GM19395 (cell line): Measurements from ENCODE around the gene TAC4.
A peak's percentile ranks its signal among the peaks of the same experiment; 100 is the strongest.

Experiments
- ATAC-seq: cut with Tn5 transposase; IDR thresholded peaks from one replicate; pipeline ENCODE4 v1.9.1; 2021; ENCODE audit warnings: mild to moderate bottlenecking, moderate library complexity; ENCODE audit not compliant: unreplicated experiment

Gene TAC4

DNA sequence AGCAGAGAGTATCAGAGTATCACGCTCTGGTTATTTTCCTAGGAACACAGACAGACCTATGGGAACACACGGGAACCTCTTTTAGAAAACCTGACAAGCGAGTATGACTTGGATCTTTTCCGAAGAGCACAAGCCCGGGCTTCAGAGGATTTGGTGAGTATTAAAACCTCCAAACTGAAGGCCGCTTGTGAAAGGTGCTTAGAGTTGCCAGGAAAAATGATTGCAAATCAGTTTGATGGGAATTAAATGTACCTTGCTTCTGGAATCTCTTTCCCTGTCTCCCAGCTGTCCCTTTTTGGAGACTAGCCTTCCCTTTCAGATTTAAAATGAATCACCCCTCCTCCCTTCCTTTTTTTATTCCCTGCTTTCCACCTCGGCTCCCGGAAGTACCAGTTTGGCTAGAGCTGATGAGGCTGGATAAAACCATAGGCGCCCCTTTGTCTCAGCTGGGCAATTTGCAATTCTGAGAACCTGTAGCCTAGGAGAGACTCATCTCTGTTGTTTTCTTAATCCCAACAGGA is 32.0 kb downstream of the TAC4 start:
- ATAC-seq, result no peak

DNA sequence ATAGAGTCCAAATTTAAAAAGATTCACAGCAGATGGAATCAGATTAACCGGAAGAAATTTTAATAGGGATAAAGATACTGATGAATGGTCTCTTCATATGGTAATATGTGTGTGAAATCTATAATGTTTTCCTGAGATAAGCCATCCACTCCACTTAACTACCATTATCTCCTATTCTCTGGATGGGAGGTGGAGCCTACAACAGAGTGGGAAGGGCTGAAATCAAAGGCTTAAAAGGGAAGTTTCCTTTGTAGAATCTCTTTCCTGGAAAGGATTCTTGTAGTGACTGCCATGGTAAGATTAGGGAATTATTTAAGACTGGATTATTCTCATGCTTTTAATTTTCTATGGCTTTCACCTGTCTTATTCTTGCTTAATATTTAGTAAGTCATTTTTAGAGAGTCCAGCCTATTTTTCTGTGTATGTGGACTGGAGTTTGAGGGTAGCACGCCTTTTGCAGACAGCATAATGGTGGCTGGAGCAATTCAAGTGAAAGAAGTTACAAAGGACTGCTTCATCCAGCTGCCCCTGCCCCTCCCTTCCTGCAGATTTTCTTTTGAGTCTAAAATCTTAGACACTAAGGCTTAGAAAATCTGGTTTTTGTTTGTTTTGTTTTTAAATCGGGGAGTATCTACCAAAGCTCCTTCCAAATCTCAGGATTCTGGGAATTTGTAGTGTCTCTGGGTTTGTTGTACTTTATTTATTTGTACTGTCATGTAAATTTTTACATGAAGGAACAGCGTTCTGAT is 32.9 kb downstream of the TAC4 start:
- no peak for ATAC-seq

DNA sequence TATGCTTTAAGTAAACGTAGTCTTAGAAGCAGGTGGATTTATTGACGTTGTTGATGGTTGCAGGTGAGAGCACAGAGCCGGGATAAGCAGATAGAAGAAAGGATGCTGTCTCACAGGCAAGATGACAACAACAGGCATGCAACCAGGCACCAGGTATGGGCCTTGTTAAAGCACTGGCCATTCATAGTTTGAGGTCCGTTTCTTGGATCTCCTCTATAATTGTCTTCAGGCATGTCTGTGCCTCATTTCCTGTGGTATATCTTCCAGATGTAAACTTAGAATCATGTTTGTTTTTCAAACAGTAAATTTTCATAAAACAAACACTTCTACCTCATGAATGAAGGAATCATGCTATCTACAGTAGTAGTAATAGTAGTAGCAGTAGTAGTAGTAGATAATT is 38.8 kb downstream of the TAC4 start:
- ATAC-seq, result no peak

DNA sequence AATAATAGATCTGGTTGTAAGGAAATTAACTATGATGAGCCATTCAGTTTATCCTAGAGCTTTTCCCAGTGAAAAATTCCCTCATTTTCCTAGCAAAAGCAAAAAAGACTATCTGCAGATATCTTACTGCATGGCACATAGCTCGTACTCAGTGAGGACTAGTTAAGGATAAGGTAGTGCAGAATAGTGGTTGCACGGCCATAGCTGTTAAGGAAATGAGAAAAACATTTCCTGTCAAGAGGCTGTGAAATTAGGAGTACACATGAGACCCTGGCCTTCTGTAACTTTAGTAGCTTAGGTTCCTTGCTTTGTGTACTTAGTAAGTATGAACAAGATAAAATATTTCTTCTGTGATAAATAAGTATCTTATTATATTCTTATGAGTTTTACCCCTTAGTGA is 49.1 kb downstream of the TAC4 start:
- no peak for ATAC-seq

DNA sequence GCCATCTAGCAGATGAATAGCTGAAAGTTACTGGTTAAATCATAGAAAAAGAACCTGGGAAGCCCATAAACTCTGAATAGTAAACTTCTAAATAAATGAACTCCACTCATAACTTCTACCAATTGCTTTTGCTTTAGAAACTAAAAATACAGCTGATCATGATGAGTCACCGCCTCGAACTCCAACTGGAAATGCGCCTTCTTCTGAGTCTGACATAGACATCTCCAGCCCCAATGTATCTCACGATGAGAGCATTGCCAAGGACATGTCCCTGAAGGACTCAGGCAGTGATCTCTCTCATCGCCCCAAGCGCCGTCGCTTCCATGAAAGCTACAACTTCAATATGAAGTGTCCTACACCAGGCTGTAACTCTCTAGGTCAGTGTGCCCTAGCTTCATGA is 49.7 kb downstream of the TAC4 start:
- no peak for ATAC-seq

DNA sequence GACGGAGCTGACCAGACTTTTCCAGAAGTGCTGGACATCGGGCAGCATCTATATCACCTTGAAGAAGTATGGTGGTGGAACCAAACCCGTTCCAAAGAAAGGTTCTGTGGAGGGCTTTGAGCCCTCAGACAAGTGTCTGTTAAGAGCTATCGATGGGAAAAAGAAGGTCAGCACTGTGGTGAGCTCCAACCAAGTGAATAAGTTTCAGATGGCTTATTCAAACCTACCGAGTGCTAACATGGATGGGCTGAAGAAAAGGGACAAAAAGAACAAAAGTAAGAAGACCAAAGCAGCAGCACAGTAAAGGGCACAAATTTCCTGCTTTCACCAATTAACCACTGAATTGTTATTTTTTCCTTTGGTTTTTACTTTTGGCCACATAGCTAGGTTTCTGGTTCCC is 52.5 kb downstream of the TAC4 start:
- ATAC-seq, result no peak

DNA sequence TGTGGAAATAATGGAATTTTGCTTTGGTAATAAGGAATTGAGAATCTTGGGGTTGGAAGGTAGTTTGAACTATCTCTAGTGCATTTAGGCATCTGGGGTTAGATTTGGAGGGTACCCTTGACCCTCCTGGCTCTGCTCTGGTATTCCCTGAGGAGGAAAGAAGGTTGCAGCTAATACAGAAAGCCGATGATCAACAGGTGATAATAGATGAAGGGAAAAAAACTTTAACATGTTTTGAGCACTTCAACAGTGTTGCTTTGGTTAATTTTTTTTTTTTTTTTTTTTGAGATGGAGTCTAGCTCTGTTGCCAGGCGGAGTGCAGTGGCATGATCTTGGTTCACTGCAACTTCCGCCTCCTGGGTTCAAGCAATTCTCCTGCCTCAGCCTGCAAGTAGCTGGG is 54.6 kb downstream of the TAC4 start:
- ATAC-seq, result no peak

DNA sequence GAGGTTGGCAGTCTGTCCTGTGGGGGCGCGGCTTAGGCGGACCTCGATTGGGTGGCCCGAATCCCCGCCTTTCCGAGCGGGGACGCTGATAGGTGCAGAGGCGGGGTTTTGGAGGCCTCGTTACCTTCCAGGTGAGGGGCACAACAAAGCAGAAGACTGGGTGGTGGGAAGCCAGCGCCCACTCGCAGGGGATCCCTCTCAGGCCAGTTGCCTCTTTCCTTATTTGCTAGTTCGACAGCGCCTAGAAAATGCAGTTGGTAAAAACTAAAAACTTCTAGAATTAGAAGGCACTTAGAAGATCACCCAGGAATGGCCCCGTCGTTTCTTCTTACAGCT is 58.7 kb downstream of the TAC4 start:
- ATAC-seq, result no peak

DNA sequence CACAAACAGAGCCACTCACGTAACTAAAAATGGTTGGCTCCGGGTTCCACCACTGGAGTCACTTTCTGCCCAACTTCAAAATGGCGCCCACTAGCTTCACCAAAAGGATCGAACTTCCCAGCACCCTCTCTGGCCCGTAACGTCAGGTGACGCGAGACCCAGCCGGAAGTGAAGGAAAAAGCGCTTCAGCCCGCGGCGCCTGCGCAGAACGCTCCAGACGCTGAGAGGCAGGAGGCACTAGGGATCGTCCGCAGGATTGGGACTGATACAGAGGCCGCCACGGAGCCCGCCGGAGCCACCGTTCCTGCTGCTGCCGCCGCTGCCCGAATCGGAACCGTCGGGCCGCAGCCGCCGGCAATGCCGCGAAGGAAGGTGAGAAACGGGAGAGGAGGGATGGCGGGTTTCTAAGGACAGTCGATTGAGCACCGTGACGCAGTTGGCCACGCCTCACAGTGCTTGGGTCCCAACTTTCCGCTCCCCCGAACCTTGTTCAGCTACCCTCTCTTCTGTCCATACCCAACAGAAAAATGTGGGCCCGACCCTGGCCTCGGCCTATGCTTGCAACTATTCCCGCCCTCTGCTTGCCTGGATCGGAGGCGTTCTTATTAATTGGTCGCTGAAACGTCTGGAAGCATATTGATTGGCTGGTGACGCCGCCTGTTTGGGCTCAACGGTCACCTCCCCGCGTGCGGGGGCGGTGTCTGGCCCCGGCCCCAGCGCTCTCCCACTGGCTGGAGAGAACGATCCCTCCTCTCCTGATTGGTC is 59.2 kb downstream of the TAC4 start, which contains the start of gene KAT7:
Gene KAT7, plus strand, starts transcription at position 204 of the 765 bp plus-strand sequence. Its CDS starts 154 bp downstream, at position 358.
- ATAC-seq, result peak; percentile 87
